Left lung (tissue), 10 donors: ENCODE results near the gene CBFB. TPM values are rescaled to one million over a fixed set of nuclear protein-coding genes. Genes with fewer than 3 reads are reported as not detected.
"Not testable (repeated sequence)": the region's sequence is repeated elsewhere in the genome, so short reads cannot be mapped to it uniquely, and the experiment has no call there.

Experiments
- ATAC-seq: fragments of 200-7000 bp; cut with Tn5 transposase; one replicate; pipeline ENCODE4 v1.9.1; 2020; ENCODE audit warnings: moderate library complexity
- DNase-seq, 4 donors: peaks; one replicate each; pipeline ENCODE4 v3.0.0-alpha.2; 2013 to 2020
- H3K27ac ChIP-seq, 2 donors: fragments of 200-600 bp; sonication (generic) in 1 of 2; one replicate each; pipeline versions ENCODE4 v1.5.0 to v1.8.0; 2020 to 2021
- H3K27me3 ChIP-seq, 2 donors: fragments of 200-600 bp; sonication (generic) in 1 of 2; one replicate each; pipeline versions ENCODE4 v1.5.0 to v1.8.0; 2020 to 2021
- H3K36me3 ChIP-seq, 2 donors: fragments of 200-600 bp; sonication (generic) in 1 of 2; one replicate each; pipeline versions ENCODE4 v1.5.0 to v1.8.0; 2020 to 2021
- H3K4me1 ChIP-seq, 2 donors: fragments of 200-600 bp; one replicate each; pipeline ENCODE4 v1.8.0; 2021
- H3K4me3 ChIP-seq, 2 donors: fragments of 200-600 bp; sonication (generic) in 1 of 2; one replicate each; pipeline versions ENCODE4 v1.5.0 to v1.8.0; 2020 to 2021; ENCODE audit warnings: mild to moderate bottlenecking in 1 of 2
- H3K9me3 ChIP-seq, 2 donors: fragments of 200-600 bp; sonication (generic) in 1 of 2; one replicate each; pipeline versions ENCODE4 v1.5.0 to v1.8.0; 2020 to 2021
- CTCF ChIP-seq, 2 donors: fragments of 200-600 bp; sonication (generic) in 1 of 2; IDR thresholded peaks; one replicate each; pipeline versions ENCODE4 v1.5.0 to v1.8.0; 2021; ENCODE audit warnings: antibody characterized with exemption in 2 of 2
- intact Hi-C, 2 donors: fragments of 100-400 bp; cut with DNase I; formaldehyde crosslinking; loops; one replicate each; pipeline versions ENCODE4 v1.11.2 to v1.14.2; 2022
- polyA plus RNA-seq, 6 donors: library from polyadenylated mRNA; unstranded; fragments of 120-200 nt; gene quantifications; one replicate each; pipeline ENCODE4 v1.2.1, GENCODE V29; 2013; ENCODE audit not compliant: insufficient read length in 6 of 6
- total RNA-seq, 2 donors: library from RNA; stranded (reverse); fragmentation: NEBNext Ultra II Directional; extraction: Animal tissue kit (Norgen Biotek cat#: 25700); gene quantifications; one replicate each; pipeline ENCODE4 v1.2.1, GENCODE V29; 2021
- donor health status: DM: no; HTN: yes; CAD: no.
- donor health status: DM: no; HTN: no; CAD: no.

The CBFB gene
- total and polyA plus RNA-seq, 8 donors, result 46.8 to 69.9 (median 61.4) TPM

- Histone ChIP-seq H3K27ac (peak overlapping the region in 1 of 2 donors; percentile 76), H3K4me3 (no peak overlapping the region), H3K27me3 (no peaks in the 10 kb centered on the region), H3K4me1 (peaks cover 1 to 44% of the 10 kb centered on the region in 2 donors), H3K9me3 (no peaks in the 10 kb centered on the region), H3K36me3 (peaks cover 0 to 25% of the 10 kb centered on the region in 2 donors)
- intact Hi-C loops, result no loop called here
- DNase-seq, result no peak
- no peak for ATAC-seq
- no peak for TF ChIP-seq CTCF (IDR thresholded peaks at IDR 0.05)
Observed at GRCh38 chr16:67116388-67117311, 87.7 kb downstream of the CBFB start.

GRCh38 chr16:67117716-67118115, 88.8 kb downstream of the CBFB start:
- no peak for TF ChIP-seq CTCF (IDR thresholded peaks at IDR 0.05)
- peaks cover 0 to 34% of the 10 kb centered on the region in 2 donors for H3K4me1 ChIP-seq
- no peak for ATAC-seq
- H3K4me3 ChIP-seq, result no peak overlapping the region
- no peaks in the 10 kb centered on the region for H3K27me3 ChIP-seq
- H3K36me3 ChIP-seq, result peaks cover 0 to 36% of the 10 kb centered on the region in 2 donors
- DNase-seq, result no peak
- intact Hi-C loops, result no loop called here
- no peak overlapping the region for H3K27ac ChIP-seq
- no peaks in the 10 kb centered on the region for H3K9me3 ChIP-seq

- no peak overlapping the region for H3K4me3 ChIP-seq
- no peak for TF ChIP-seq CTCF (IDR thresholded peaks at IDR 0.05)
- intact Hi-C loops, result no loop called here
- H3K36me3 ChIP-seq, result peaks cover 0 to 59% of the 10 kb centered on the region in 2 donors
- no peaks in the 10 kb centered on the region for H3K9me3 ChIP-seq
- peak overlapping the region in 1 of 2 donors; percentile 13 for H3K27ac ChIP-seq
- DNase-seq, result no peak
- no peaks in the 10 kb centered on the region for H3K27me3 ChIP-seq
- no peak for ATAC-seq
- H3K4me1 ChIP-seq, result peaks cover 0 to 26% of the 10 kb centered on the region in 2 donors
Observed at GRCh38 chr16:67120025-67120424, 91.1 kb downstream of the CBFB start.

- H3K27ac ChIP-seq, H3K4me3 ChIP-seq, H3K27me3 ChIP-seq, H3K4me1 ChIP-seq, H3K9me3 ChIP-seq, intact Hi-C loops, DNase-seq, ATAC-seq: not testable (repeated sequence)
- peaks cover 0 to 81% of the 10 kb centered on the region in 2 donors for H3K36me3 ChIP-seq
Observed at GRCh38 chr16:67122799-67123198, 93.8 kb downstream of the CBFB start.

GRCh38 chr16:67128417-67128816, 99.5 kb downstream of the CBFB start:
- H3K27me3 ChIP-seq, result no peaks in the 10 kb centered on the region
- no peaks in the 10 kb centered on the region for H3K4me1 ChIP-seq
- no peaks in the 10 kb centered on the region for H3K9me3 ChIP-seq
- H3K4me3 ChIP-seq, result no peak overlapping the region
- H3K27ac ChIP-seq, result no peak overlapping the region
- no peak for DNase-seq
- no peak for TF ChIP-seq CTCF (IDR thresholded peaks at IDR 0.05)
- intact Hi-C loops, result no loop called here
- ATAC-seq, result no peak
- H3K36me3 ChIP-seq, result peaks cover 0 to 89% of the 10 kb centered on the region in 2 donors
